Transverse colon (tissue), 4 donors: ENCODE results near the gene CCDC69. TPM values are rescaled to one million over a fixed set of nuclear protein-coding genes. Genes with fewer than 3 reads are reported as not detected.

Experiments used
- DNase-seq: peaks from one replicate; pipeline ENCODE4 v3.0.0-alpha.2; 2019
- H3K27ac ChIP-seq, 4 donors: fragments of 200-600 bp; sonication (generic); 2 replicates each; pipeline ENCODE4 v1.5.1; 2016 to 2018; ENCODE audit warnings: inconsistent platforms in 4 of 4
- H3K27me3 ChIP-seq: fragments of 200-600 bp; sonication (generic); 2 replicates; pipeline ENCODE4 v1.5.1; 2017; ENCODE audit warnings: inconsistent platforms
- H3K36me3 ChIP-seq, 4 donors: fragments of 200-600 bp; sonication (generic); 2 replicates each; pipeline ENCODE4 v1.5.1; 2017 to 2019; ENCODE audit warnings: inconsistent platforms in 4 of 4
- H3K4me1 ChIP-seq, 4 donors: fragments of 200-600 bp; sonication (generic); 2 replicates each; pipeline ENCODE4 v1.5.1; 2017 to 2020; ENCODE audit warnings: inconsistent platforms in 4 of 4
- H3K4me3 ChIP-seq, 4 donors: fragments of 200-600 bp; sonication (generic); 1 replicate in 1 of 4; 2 replicates in 3 of 4; pipeline versions ENCODE4 v1.5.1 to v1.6.1; 2017 to 2019; ENCODE audit warnings: inconsistent platforms in 4 of 4
- H3K9me3 ChIP-seq, 2 donors: fragments of 200-600 bp; sonication (generic); 2 replicates each; pipeline ENCODE4 v1.5.1; 2017 to 2019; ENCODE audit warnings: inconsistent platforms in 2 of 2
- CTCF ChIP-seq, 5 experiments: fragments of 200-600 bp in 3 of 5; fragments of 450-650 bp in 2 of 5; sonication (generic) in 3 of 5; IDR thresholded peaks; 1 replicate in 2 of 5; 2 replicates in 3 of 5; pipeline ENCODE4 v1.5.1; 2016 to 2017; ENCODE audit warnings: antibody characterized with exemption in 5 of 5, inconsistent platforms in 3 of 5, mild to moderate bottlenecking in 2 of 5, moderate library complexity in 1 of 5
- EP300 ChIP-seq: sonication (generic); formaldehyde crosslinking; IDR thresholded peaks from one replicate; pipeline ENCODE4 v1.6.1; 2017; ENCODE audit warnings: antibody characterized with exemption, low read depth
- POLR2A ChIP-seq: fragments of 450-650 bp; IDR thresholded peaks from one replicate; pipeline ENCODE4 v1.6.1; 2016; ENCODE audit warnings: antibody characterized with exemption, mild to moderate bottlenecking, moderate library complexity
- POLR2AphosphoS5 ChIP-seq, 3 donors: sonication (generic); formaldehyde crosslinking; IDR thresholded peaks; one replicate each; pipeline ENCODE4 v1.6.1; 2016; ENCODE audit warnings: antibody characterized with exemption in 3 of 3
- WGBS, 2 donors: methylation state at CpG; one replicate each; pipeline ENCODE4 v1.1.5; 2018; ENCODE audit warnings: low coverage in 1 of 2; 5-methylcytosine and 5-hydroxymethylcytosine counted together
- in situ Hi-C, 4 donors: fragments of 200-750 bp; cut with MboI; loops; one replicate each; pipeline versions ENCODE4 v1.15.0 to v1.15.1; 2017; ENCODE audit warnings: low sequenced_read_pairs in 3 of 4, low pct_ligation_motif_present in 1 of 4, low pct_unique_long_range_greater_than_20kb in 1 of 4
- intact Hi-C: fragments of 100-400 bp; cut with DNase I; formaldehyde crosslinking; loops from one replicate; pipeline ENCODE4 v1.15.1; 2023; ENCODE audit warnings: low total_unique reads
- total RNA-seq, 4 donors: library from RNA; depleted of rRNA; stranded (reverse); fragments of >200 nt; gene quantifications; one replicate each; pipeline ENCODE4 v1.1.0, GENCODE V29; 2016

The CCDC69 gene
- total RNA-seq, 4 donors from 2014 or later: 37.7 to 89.2 (median 62.1) TPM

GRCh38 chr5:151230048-151230680, 6.3 kb upstream of the CCDC69 start:
- no peak overlapping the region for H3K27ac ChIP-seq
- in situ Hi-C loops (loop anchor here in 1 of 4 donors (5.0 kb wide), 1 partner anchor 98 kb away; no protein-coding TSS in a partner anchor), intact Hi-C loops (no loop called here)
- no peaks in the 10 kb centered on the region for H3K9me3 ChIP-seq
- no peaks in the 10 kb centered on the region for H3K36me3 ChIP-seq
- DNase-seq: no peak
- no peaks in the 10 kb centered on the region for H3K27me3 ChIP-seq
- TF ChIP-seq POLR2A (no peak), CTCF (IDR thresholded peaks at IDR 0.05) (no peak), EP300 (no peak), POLR2AphosphoS5 (IDR thresholded peaks at IDR 0.05) (no peak)
- no peak overlapping the region for H3K4me3 ChIP-seq
- peaks cover 6 to 8% (median 7%) of the 10 kb centered on the region in 4 donors for H3K4me1 ChIP-seq
- WGBS, 2 donors: 40 to 71% methylated on average over 2 to 6 of the region's 6 CpGs

DNA sequence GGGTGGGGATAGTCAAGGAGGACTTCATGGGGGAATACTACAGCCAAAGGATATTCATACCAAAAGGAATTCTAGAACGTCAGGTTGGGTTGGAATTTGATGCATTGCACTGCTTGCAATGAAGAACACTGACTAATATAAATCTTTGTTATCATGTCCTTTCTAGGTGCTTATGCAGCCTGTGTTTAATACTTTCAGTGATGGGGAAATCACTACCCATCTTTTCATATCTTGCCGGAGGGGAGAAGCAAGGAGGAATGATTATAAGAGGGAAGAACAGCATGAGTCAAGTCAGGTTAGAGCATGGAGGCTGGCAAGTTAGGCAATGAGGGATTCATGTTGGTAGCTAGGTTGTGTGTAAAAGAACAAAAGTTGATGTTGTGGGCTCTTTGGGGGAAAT, 5.1 kb upstream of the CCDC69 start:
- no peak for DNase-seq
- Histone ChIP-seq H3K4me1 (peaks cover 0 to 10% (median 3%) of the 10 kb centered on the region in 4 donors), H3K36me3 (no peaks in the 10 kb centered on the region), H3K27me3 (no peaks in the 10 kb centered on the region), H3K4me3 (no peak overlapping the region), H3K27ac (no peak overlapping the region), H3K9me3 (no peaks in the 10 kb centered on the region)
- TF ChIP-seq CTCF (IDR thresholded peaks at IDR 0.05) (no peak), POLR2A (no peak), EP300 (no peak), POLR2AphosphoS5 (IDR thresholded peaks at IDR 0.05) (no peak)
- 69 to 83% methylated on average over 2 of the region's 2 CpGs for WGBS, 2 donors
- intact Hi-C loops: no loop called here
- in situ Hi-C loops: no loop called here

DNA sequence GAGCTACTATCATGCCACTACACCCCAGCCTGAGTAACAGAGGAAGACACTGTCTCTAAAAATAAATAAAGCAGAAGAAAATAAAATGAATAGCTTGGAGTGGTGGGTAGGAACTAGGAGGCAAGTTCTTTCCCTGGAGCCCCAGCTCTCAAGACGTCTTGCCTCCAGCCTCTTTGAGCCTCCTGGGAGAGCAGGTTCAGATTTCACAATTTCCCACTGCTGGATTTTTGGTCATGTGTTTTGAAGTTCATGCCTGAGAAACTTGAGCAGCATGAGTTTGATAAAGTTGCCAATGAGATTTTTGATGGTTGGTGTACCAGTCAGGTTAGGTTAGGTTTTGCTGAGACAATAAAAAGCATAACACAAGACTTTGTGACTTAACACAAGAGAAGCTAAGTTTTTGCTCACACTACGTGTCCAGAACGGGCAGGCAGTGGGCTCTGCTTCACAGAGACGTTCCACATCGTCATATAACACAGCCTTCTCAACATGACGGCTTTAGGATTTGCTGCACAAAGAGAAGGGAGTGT, 4.1 kb upstream of the CCDC69 start:
- 57 to 83% methylated on average over 2 to 6 of the region's 6 CpGs for WGBS, 2 donors
- intact Hi-C loops: no loop called here
- in situ Hi-C loops: no loop called here

DNA sequence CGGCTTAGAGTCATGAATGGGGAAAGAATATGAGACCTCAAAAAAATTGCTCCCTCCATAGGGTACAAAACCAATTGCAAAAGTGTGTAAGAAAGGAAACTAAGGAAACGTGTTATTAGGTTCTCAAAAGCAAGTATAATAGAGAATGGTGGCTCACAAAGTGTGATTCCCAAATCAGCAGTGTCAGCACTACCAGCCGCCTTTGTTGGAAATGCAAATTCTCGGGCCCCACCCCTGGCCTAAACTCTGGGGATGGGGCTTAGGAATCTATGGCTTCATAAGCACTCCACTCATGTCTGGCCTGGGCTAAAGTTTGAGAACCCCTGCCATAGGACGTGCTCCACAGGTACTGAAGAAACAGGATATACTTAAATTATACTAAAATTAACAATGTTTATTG, 1.6 kb upstream of the CCDC69 start:
- H3K27me3 ChIP-seq: no peaks in the 10 kb centered on the region
- peaks cover 4 to 33% (median 23%) of the 10 kb centered on the region in 4 donors for H3K4me1 ChIP-seq
- H3K4me3 ChIP-seq: no peak overlapping the region
- no peak for DNase-seq
- intact Hi-C loops: no loop called here
- TF ChIP-seq CTCF (IDR thresholded peaks at IDR 0.05) (no peak), POLR2AphosphoS5 (IDR thresholded peaks at IDR 0.05) (no peak), EP300 (no peak), POLR2A (no peak)
- 82 to 85% methylated on average over 4 to 5 of the region's 5 CpGs for WGBS, 2 donors
- peak overlapping the region in 1 of 4 donors; percentile 95 for H3K27ac ChIP-seq
- no peaks in the 10 kb centered on the region for H3K9me3 ChIP-seq
- no peaks in the 10 kb centered on the region for H3K36me3 ChIP-seq
- in situ Hi-C loops: no loop called here

More for the DNA sequence above, 4.1 kb upstream of the CCDC69 start:
- DNase-seq: no peak
- no peak for TF ChIP-seq POLR2A
- TF ChIP-seq CTCF (IDR thresholded peaks at IDR 0.05): no peak
- H3K27me3 ChIP-seq: no peaks in the 10 kb centered on the region
- no peak overlapping the region for H3K4me3 ChIP-seq
- H3K4me1 ChIP-seq: peaks cover 0 to 11% (median 3%) of the 10 kb centered on the region in 4 donors
- H3K27ac ChIP-seq: no peak overlapping the region
- no peaks in the 10 kb centered on the region for H3K36me3 ChIP-seq
- H3K9me3 ChIP-seq: no peaks in the 10 kb centered on the region
